IMR-90 (cell line): ENCODE measurements around the gene PRAC1.

Source experiments
- BHLHE40 ChIP-seq: fragments of 150-350 bp; IDR thresholded peaks from 2 replicates; pipeline ENCODE4 v1.6.1; 2016; ENCODE audit warnings: mild to moderate bottlenecking, low read depth, low read length
- ELK1 ChIP-seq: fragments of 150-350 bp; IDR thresholded peaks from 2 replicates; pipeline ENCODE4 v1.6.1; 2016; ENCODE audit warnings: low read depth, mild to moderate bottlenecking, low read length, moderate library complexity, borderline replicate concordance
- POLR2A ChIP-seq: IDR thresholded peaks from 2 replicates; pipeline ENCODE4 v1.6.1; 2012; ENCODE audit warnings: mild to moderate bottlenecking, low read depth, low read length
- RAD21 ChIP-seq: IDR thresholded peaks from 2 replicates; pipeline ENCODE4 v1.6.1; 2012; ENCODE audit warnings: low read length, improper control_type of control experiment
- TF ChIP-seq, protein P1 (sequence below): conservative IDR thresholded peaks from 2 replicates; pipeline ENCODE4 v1.5.1; 2012; ENCODE audit warnings: mild to moderate bottlenecking, low read depth, low read length, improper control_type of control experiment

GRCh38 chr17:48752399-48753288 is 30.3 kb upstream of the PRAC1 start:
- TF ChIP-seq RAD21 (no peak), POLR2A (no peak), BHLHE40 (no peak), ELK1 (no peak)
- TF ChIP-seq, protein P1, sequence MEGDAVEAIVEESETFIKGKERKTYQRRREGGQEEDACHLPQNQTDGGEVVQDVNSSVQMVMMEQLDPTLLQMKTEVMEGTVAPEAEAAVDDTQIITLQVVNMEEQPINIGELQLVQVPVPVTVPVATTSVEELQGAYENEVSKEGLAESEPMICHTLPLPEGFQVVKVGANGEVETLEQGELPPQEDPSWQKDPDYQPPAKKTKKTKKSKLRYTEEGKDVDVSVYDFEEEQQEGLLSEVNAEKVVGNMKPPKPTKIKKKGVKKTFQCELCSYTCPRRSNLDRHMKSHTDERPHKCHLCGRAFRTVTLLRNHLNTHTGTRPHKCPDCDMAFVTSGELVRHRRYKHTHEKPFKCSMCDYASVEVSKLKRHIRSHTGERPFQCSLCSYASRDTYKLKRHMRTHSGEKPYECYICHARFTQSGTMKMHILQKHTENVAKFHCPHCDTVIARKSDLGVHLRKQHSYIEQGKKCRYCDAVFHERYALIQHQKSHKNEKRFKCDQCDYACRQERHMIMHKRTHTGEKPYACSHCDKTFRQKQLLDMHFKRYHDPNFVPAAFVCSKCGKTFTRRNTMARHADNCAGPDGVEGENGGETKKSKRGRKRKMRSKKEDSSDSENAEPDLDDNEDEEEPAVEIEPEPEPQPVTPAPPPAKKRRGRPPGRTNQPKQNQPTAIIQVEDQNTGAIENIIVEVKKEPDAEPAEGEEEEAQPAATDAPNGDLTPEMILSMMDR = no peak
